ENCODE results near the gene FRMD7. TPM values are rescaled to one million over a fixed set of nuclear protein-coding genes. Genes with fewer than 3 reads are reported as not detected.

FRMD7 gene
- total RNA-seq, 4 donors from 2014 or later: not detected

DNA sequence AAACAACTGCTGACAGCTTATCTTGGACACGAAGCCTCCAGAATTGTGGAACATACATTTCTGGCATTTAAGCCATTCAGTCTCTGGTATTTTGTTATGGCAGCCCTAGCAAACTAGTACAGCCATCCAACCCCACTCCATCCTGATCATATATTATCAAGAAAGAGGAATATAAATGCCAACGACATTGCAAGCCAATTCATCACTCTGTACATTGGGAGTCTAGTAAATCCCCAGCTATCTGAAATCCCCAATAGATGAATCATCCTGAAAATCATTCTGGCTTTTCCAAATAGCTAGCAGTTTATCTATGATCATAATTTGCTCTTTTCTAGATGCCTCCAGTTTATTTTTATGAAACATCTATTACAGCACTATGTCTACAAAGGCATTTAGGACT is 41.1 kb downstream of the FRMD7 start:
- Histone ChIP-seq H3K9me3 (no peaks in the 10 kb centered on the region), H3K27ac (no peak overlapping the region), H3K4me1 (no peaks in the 10 kb centered on the region), H3K27me3 (peaks cover 0 to 22% of the 10 kb centered on the region in 2 donors), H3K36me3 (no peaks in the 10 kb centered on the region), H3K4me3 (no peak overlapping the region)
- 50 to 72% methylated on average over 2 of the region's 2 CpGs for WGBS, 2 donors
- DNase-seq (ENCODE audit: low spot score in 2 of 2): no peak
- TF ChIP-seq EP300 (IDR thresholded peaks at IDR 0.05) (no peak), POLR2A (IDR thresholded peaks at IDR 0.05) (no peak)
- TF ChIP-seq, protein P1, sequence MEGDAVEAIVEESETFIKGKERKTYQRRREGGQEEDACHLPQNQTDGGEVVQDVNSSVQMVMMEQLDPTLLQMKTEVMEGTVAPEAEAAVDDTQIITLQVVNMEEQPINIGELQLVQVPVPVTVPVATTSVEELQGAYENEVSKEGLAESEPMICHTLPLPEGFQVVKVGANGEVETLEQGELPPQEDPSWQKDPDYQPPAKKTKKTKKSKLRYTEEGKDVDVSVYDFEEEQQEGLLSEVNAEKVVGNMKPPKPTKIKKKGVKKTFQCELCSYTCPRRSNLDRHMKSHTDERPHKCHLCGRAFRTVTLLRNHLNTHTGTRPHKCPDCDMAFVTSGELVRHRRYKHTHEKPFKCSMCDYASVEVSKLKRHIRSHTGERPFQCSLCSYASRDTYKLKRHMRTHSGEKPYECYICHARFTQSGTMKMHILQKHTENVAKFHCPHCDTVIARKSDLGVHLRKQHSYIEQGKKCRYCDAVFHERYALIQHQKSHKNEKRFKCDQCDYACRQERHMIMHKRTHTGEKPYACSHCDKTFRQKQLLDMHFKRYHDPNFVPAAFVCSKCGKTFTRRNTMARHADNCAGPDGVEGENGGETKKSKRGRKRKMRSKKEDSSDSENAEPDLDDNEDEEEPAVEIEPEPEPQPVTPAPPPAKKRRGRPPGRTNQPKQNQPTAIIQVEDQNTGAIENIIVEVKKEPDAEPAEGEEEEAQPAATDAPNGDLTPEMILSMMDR (IDR thresholded peaks at IDR 0.05): no peak

DNA sequence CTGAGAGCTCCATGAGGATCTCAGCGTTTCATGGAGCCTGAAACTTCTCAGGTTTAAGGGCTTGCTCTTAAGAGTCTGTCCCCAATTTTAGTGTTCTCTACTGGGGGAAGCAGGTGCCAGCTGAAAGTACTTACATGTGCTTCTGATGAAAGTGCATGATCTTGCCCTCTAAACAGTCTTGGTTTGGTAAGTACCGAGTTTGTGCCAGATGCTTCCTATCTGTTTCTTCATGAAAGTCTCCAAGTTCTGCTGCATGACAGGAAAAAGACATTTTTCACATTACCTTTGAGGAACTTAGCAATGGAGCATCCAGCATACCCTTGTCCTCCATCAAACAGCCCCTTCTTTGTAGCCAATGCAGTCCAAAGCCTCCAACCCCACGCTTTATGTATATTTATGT is 42.0 kb downstream of the FRMD7 start:
- Histone ChIP-seq H3K4me3 (no peak overlapping the region), H3K36me3 (no peaks in the 10 kb centered on the region), H3K27ac (no peak overlapping the region), H3K9me3 (no peaks in the 10 kb centered on the region), H3K4me1 (no peaks in the 10 kb centered on the region), H3K27me3 (peaks cover 0 to 20% of the 10 kb centered on the region in 2 donors)
- 17 to 44% methylated on average over 3 of the region's 3 CpGs for WGBS, 2 donors
- DNase-seq (ENCODE audit: low spot score in 2 of 2): no peak
- TF ChIP-seq, protein P1 (IDR thresholded peaks at IDR 0.05): no peak
- TF ChIP-seq POLR2A (IDR thresholded peaks at IDR 0.05) (no peak), EP300 (IDR thresholded peaks at IDR 0.05) (no peak)

DNA sequence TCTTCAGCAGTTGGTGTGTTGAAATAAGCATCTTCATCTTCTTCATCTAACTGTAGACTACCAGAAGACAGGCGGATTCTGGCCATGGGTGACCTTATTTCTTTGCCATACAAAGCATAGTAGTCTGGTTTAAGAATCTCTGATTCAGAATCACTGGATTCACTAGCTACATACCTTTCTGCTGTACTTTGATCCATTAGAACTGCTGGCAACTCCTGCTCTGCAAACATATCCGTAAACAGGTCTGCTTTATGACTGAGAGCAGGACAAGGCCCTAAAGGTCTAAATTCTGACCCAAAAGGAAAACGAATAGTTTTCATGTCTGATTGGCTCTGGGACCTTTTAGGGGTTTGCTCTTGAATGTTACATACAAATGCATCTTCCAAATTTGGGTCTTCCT is 49.9 kb downstream of the FRMD7 start:
- 78 to 98% methylated on average over 3 of the region's 3 CpGs for WGBS, 2 donors
- Histone ChIP-seq H3K27ac (no peak overlapping the region), H3K27me3 (peaks cover 0 to 19% of the 10 kb centered on the region in 2 donors), H3K4me1 (no peaks in the 10 kb centered on the region), H3K4me3 (no peak overlapping the region), H3K36me3 (no peaks in the 10 kb centered on the region), H3K9me3 (no peaks in the 10 kb centered on the region)
- TF ChIP-seq, protein P1 (IDR thresholded peaks at IDR 0.05): no peak
- TF ChIP-seq POLR2A (IDR thresholded peaks at IDR 0.05) (no peak), EP300 (IDR thresholded peaks at IDR 0.05) (no peak)
- no peak for DNase-seq (ENCODE audit: low spot score in 2 of 2)

- H3K4me1 ChIP-seq: no peaks in the 10 kb centered on the region
- no peak overlapping the region for H3K27ac ChIP-seq
- H3K4me3 ChIP-seq: no peak overlapping the region
- H3K36me3 ChIP-seq: no peaks in the 10 kb centered on the region
- TF ChIP-seq, protein P1 (IDR thresholded peaks at IDR 0.05): no peak
- no peak for TF ChIP-seq POLR2A (IDR thresholded peaks at IDR 0.05)
- no peak for TF ChIP-seq EP300 (IDR thresholded peaks at IDR 0.05)
- no peaks in the 10 kb centered on the region for H3K9me3 ChIP-seq
- H3K27me3 ChIP-seq: peaks cover 0 to 19% of the 10 kb centered on the region in 2 donors
- no peak for DNase-seq (ENCODE audit: low spot score in 2 of 2)
- 73 to 100% methylated on average over 1 of the region's 1 CpG for WGBS, 2 donors
These were observed 50.4 kb downstream of the FRMD7 start for GRCh38 chrX:132077414-132077813.

- Histone ChIP-seq H3K4me3 (no peak overlapping the region), H3K36me3 (no peaks in the 10 kb centered on the region), H3K9me3 (no peaks in the 10 kb centered on the region), H3K4me1 (no peaks in the 10 kb centered on the region), H3K27ac (no peak overlapping the region), H3K27me3 (peaks cover 0 to 8% of the 10 kb centered on the region in 2 donors)
- TF ChIP-seq POLR2A (IDR thresholded peaks at IDR 0.05): no peak
- TF ChIP-seq, protein P1 (IDR thresholded peaks at IDR 0.05): peak in 1 of 5 experiments; percentile 25
- DNase-seq (ENCODE audit: low spot score in 2 of 2): no peak
These were observed 56.6 kb downstream of the FRMD7 start for GRCh38 chrX:132071254-132071653.
